Measurements from ENCODE around the gene PRKG2. TPM values are rescaled to one million over a fixed set of nuclear protein-coding genes. Genes with fewer than 3 reads are reported as not detected.

PRKG2 gene
- total and polyA plus RNA-seq, 4 donors: 3.3 to 7.2 (median 4.2) TPM

DNA sequence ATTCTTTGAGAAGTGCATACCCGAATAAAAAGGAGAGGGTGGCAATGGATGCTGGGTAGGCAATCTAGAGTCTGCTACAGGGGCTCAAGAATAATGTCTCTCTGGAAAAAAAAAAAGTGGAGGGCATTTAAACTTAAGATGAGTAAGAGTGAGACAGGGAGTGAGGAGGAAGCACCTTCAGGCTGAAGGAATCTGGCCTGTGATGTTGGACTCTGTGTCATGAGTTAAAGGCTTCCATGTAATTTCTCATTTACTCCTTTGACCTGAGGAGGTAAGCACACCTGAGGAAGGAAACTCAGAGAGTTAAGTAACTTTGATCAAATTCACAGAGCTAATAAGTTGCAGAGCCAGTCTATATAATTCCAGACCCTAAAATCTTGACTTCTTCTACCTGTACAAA lies 3.2 kb upstream of the PRKG2 start:
- no peaks in the 10 kb centered on the region for H3K36me3 ChIP-seq (ENCODE audit: control insufficient read depth, insufficient read depth, low read length)
- no peak overlapping the region for H3K4me3 ChIP-seq (ENCODE audit: low read depth, low read length)
- no CpG with 5 or more reads among the region's 1 CpG for WGBS (ENCODE audit: insufficient coverage)
- H3K27ac ChIP-seq (ENCODE audit: low read depth, low read length): no peak overlapping the region
- H3K9me3 ChIP-seq (ENCODE audit: control insufficient read depth, insufficient read depth, low read length): no peaks in the 10 kb centered on the region
- H3K27me3 ChIP-seq (ENCODE audit: control insufficient read depth, insufficient read depth, low read length): peaks cover 20% of the 10 kb centered on the region
- DNase-seq (ENCODE audit: low read depth in 4 of 6, low spot score in 6 of 6): no peak
- H3K4me1 ChIP-seq (ENCODE audit: control insufficient read depth, insufficient read depth, low read length): peaks cover 12% of the 10 kb centered on the region

DNA sequence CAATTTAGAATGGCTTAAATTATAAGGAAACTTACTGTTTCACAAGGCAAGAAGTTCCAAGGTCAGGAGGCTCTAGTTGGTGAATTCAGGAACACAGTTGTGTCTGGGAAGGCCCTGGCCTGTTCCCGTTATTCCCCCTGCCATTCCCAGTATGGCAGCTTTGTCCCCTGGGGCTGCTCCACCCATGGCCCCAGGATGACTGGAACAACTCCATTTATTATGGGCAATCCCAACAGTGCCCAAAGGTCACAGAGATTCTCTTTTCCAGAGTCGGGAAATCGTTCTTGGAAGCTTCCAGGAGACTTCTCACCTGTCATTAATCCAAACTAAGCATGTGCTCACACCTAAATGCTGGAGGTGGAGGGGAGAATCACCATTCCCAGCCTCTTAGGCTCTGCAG lies 2.8 kb upstream of the PRKG2 start:
- Histone ChIP-seq H3K4me1 (ENCODE audit: control insufficient read depth, insufficient read depth, low read length) (peaks cover 12% of the 10 kb centered on the region), H3K36me3 (ENCODE audit: control insufficient read depth, insufficient read depth, low read length) (no peaks in the 10 kb centered on the region), H3K27me3 (ENCODE audit: control insufficient read depth, insufficient read depth, low read length) (peaks cover 24% of the 10 kb centered on the region), H3K4me3 (ENCODE audit: low read depth, low read length) (no peak overlapping the region), H3K27ac (ENCODE audit: low read depth, low read length) (no peak overlapping the region), H3K9me3 (ENCODE audit: control insufficient read depth, insufficient read depth, low read length) (no peaks in the 10 kb centered on the region)
- WGBS (ENCODE audit: insufficient coverage): 91% methylated on average over 1 of the region's 3 CpGs
- no peak for DNase-seq (ENCODE audit: low read depth in 4 of 6, low spot score in 6 of 6)

DNA sequence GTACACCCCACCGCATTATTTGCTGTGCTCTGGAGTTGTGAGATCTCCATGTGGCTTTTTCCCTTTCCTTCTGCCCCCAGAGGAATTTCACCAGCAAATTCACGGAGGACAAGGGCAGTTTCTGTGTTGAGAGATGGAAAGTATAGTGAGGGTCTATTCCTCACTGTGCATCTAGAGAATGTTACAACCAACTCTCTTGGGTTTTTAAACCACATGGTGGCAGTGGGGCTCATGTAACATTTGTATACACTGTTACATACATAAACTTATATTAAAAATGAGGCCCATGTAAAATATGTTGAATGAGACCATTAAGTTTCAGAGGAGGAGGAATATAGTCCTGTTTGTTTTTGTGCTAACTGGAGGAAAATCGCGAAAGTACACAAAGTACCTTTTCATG lies 909 bp upstream of the PRKG2 start:
- WGBS (ENCODE audit: insufficient coverage): no CpG with 5 or more reads among the region's 4 CpGs
- H3K4me1 ChIP-seq (ENCODE audit: control insufficient read depth, insufficient read depth, low read length): peaks cover 12% of the 10 kb centered on the region
- H3K27ac ChIP-seq (ENCODE audit: low read depth, low read length): no peak overlapping the region
- H3K27me3 ChIP-seq (ENCODE audit: control insufficient read depth, insufficient read depth, low read length): peaks cover 26% of the 10 kb centered on the region
- peak in 2 of 6 donors; percentile 31 to 72 for DNase-seq (ENCODE audit: low read depth in 4 of 6, low spot score in 6 of 6)
- H3K4me3 ChIP-seq (ENCODE audit: low read depth, low read length): peak overlapping the region; percentile 36
- H3K9me3 ChIP-seq (ENCODE audit: control insufficient read depth, insufficient read depth, low read length): no peaks in the 10 kb centered on the region
- H3K36me3 ChIP-seq (ENCODE audit: control insufficient read depth, insufficient read depth, low read length): no peaks in the 10 kb centered on the region

DNA sequence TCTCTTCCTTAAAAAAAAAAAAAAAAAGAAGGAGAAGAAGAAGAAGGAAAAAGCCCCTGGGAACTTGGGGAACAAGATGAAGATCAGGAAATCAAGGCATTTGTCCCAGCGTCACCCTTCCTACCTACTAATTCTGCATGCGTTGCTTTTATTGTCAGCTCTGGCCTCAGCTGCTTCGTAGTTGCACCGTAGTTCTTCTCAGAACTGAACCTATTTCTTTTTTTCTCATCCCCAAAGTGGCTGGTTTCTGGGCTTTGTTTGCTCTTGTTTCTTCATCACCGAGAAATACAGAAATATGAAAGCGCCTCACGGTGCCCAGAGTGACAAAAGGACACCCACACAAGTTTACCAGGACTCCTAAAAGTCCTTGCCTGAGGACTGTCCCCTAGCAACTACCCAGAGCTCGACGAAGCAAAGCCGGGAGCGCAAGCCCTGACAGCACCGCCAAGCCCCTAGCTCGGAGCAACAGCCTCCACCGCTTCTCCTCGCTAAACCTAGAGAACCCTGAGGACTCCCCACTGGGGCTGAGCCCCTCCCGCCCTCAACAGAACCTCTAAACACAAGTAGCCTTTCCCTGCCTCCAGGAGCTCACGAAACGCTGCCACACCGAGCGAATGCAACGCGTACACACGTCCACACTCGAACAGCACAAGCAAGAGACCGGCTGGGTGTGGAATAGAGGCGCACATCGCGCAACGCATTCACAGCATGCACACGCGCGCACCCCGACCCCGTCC lies 710 bp downstream of the PRKG2 start:
- Histone ChIP-seq H3K9me3 (ENCODE audit: control insufficient read depth, insufficient read depth, low read length) (peaks cover 2% of the 10 kb centered on the region), H3K4me1 (ENCODE audit: control insufficient read depth, insufficient read depth, low read length) (peaks cover 12% of the 10 kb centered on the region), H3K27ac (ENCODE audit: low read depth, low read length) (no peak overlapping the region), H3K27me3 (ENCODE audit: control insufficient read depth, insufficient read depth, low read length) (peaks cover 26% of the 10 kb centered on the region), H3K36me3 (ENCODE audit: control insufficient read depth, insufficient read depth, low read length) (no peaks in the 10 kb centered on the region), H3K4me3 (ENCODE audit: low read depth, low read length) (peak overlapping the region; percentile 36)
- WGBS (ENCODE audit: insufficient coverage): under 1% methylated on average over 30 of the region's 34 CpGs
- DNase-seq (ENCODE audit: low read depth in 4 of 6, low spot score in 6 of 6): peak in 4 of 6 donors; percentile 23 to 76 (median 49)

DNA sequence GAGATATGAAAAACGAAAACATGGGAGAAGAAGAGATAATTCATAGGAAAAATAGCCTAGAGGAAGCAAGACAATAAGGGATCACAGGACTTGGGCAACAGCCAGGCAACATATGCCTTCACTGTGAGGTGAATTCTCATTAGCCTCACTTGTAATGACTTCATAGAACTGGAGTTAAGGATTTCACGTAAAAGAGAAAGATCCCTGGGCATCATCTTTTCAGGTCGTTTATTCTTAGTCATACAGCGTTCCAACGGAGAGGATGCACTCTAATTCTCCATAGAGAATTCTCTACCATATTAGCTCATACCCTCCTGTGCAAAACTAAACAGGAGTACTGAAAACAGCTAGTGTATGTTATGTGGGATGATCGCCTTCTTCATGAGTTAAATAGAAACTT lies 1.4 kb downstream of the PRKG2 start:
- peak in 2 of 6 donors; percentile 30 to 34 for DNase-seq (ENCODE audit: low read depth in 4 of 6, low spot score in 6 of 6)
- Histone ChIP-seq H3K4me1 (ENCODE audit: control insufficient read depth, insufficient read depth, low read length) (peaks cover 12% of the 10 kb centered on the region), H3K4me3 (ENCODE audit: low read depth, low read length) (no peak overlapping the region), H3K27ac (ENCODE audit: low read depth, low read length) (no peak overlapping the region), H3K36me3 (ENCODE audit: control insufficient read depth, insufficient read depth, low read length) (no peaks in the 10 kb centered on the region), H3K9me3 (ENCODE audit: control insufficient read depth, insufficient read depth, low read length) (peaks cover 2% of the 10 kb centered on the region), H3K27me3 (ENCODE audit: control insufficient read depth, insufficient read depth, low read length) (peaks cover 26% of the 10 kb centered on the region)
- 100% methylated on average over 1 of the region's 6 CpGs for WGBS (ENCODE audit: insufficient coverage)

DNA sequence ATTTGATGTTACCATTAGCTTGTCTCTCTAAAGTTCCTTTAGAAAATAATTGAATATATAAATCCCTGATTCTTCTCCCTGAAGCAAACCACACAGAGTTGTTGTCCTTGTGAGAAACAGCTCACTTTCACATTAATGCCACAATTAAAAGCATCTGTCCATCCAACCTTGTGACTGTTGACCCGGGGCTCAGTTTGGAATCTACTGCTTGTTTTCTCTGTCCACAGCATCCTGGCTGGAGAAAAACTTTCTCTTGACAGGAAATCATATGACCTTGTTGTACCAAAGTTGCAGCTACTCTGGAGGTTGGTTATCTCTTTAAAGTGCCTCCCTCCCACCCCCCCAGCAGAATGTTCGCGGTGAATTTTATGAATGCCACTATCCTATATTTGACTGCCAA lies 3.1 kb downstream of the PRKG2 start:
- peaks cover 2% of the 10 kb centered on the region for H3K9me3 ChIP-seq (ENCODE audit: control insufficient read depth, insufficient read depth, low read length)
- no CpG with 5 or more reads among the region's 3 CpGs for WGBS (ENCODE audit: insufficient coverage)
- H3K4me3 ChIP-seq (ENCODE audit: low read depth, low read length): no peak overlapping the region
- no peaks in the 10 kb centered on the region for H3K36me3 ChIP-seq (ENCODE audit: control insufficient read depth, insufficient read depth, low read length)
- no peak overlapping the region for H3K27ac ChIP-seq (ENCODE audit: low read depth, low read length)
- DNase-seq (ENCODE audit: low read depth in 4 of 6, low spot score in 6 of 6): no peak
- H3K4me1 ChIP-seq (ENCODE audit: control insufficient read depth, insufficient read depth, low read length): peaks cover 12% of the 10 kb centered on the region
- H3K27me3 ChIP-seq (ENCODE audit: control insufficient read depth, insufficient read depth, low read length): peaks cover 26% of the 10 kb centered on the region

DNA sequence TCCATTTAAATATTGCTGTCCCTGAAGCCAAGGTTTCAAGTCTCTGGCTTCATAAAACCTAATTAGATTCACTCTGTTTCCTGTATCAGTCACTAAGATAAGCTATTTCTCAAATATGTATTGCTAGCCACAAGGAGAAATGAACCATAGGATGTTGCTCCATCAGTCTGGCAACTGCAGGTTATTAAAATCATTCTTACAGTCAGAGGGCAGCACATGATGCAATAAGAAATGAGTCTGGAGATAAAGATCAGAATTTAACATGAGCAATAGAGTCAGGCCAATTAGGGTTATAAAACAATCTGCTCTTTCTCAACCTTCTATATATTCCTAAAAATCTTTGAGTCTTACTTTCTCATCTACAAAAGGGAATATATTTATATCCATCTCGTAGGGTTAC lies 7.2 kb downstream of the PRKG2 start:
- no peak overlapping the region for H3K4me3 ChIP-seq (ENCODE audit: low read depth, low read length)
- no peak overlapping the region for H3K27ac ChIP-seq (ENCODE audit: low read depth, low read length)
- peak in 1 of 6 donors; percentile 44 for DNase-seq (ENCODE audit: low read depth in 4 of 6, low spot score in 6 of 6)
- H3K4me1 ChIP-seq (ENCODE audit: control insufficient read depth, insufficient read depth, low read length): no peaks in the 10 kb centered on the region
- H3K36me3 ChIP-seq (ENCODE audit: control insufficient read depth, insufficient read depth, low read length): no peaks in the 10 kb centered on the region
- peaks cover 2% of the 10 kb centered on the region for H3K27me3 ChIP-seq (ENCODE audit: control insufficient read depth, insufficient read depth, low read length)
- no CpG with 5 or more reads among the region's 1 CpG for WGBS (ENCODE audit: insufficient coverage)
- H3K9me3 ChIP-seq (ENCODE audit: control insufficient read depth, insufficient read depth, low read length): peaks cover 2% of the 10 kb centered on the region

DNA sequence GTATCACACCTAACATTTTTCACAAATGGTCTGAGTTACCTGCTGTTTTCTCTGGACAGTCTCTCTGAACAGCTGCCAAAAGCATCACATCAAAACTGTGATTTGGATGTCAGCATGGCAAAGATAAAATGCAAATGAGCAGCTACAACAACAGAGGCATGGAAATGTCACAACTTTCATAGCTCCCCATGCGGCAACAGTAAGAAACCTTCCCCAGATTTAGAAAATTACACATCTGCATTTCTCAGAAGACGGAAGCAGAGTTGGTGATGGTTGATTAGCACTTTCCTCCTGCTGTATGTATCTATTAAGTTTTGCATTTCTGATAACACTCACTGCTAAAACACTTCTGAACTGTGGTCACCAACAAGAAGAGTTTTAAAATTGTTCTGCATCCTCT lies 9.7 kb downstream of the PRKG2 start:
- no peak overlapping the region for H3K27ac ChIP-seq (ENCODE audit: low read depth, low read length)
- peaks cover 2% of the 10 kb centered on the region for H3K9me3 ChIP-seq (ENCODE audit: control insufficient read depth, insufficient read depth, low read length)
- no peak overlapping the region for H3K4me3 ChIP-seq (ENCODE audit: low read depth, low read length)
- DNase-seq (ENCODE audit: low read depth in 4 of 6, low spot score in 6 of 6): no peak
- WGBS (ENCODE audit: insufficient coverage): no CpG with 5 or more reads among the region's 2 CpGs
- H3K4me1 ChIP-seq (ENCODE audit: control insufficient read depth, insufficient read depth, low read length): no peaks in the 10 kb centered on the region
- H3K36me3 ChIP-seq (ENCODE audit: control insufficient read depth, insufficient read depth, low read length): no peaks in the 10 kb centered on the region
- no peaks in the 10 kb centered on the region for H3K27me3 ChIP-seq (ENCODE audit: control insufficient read depth, insufficient read depth, low read length)

DNA sequence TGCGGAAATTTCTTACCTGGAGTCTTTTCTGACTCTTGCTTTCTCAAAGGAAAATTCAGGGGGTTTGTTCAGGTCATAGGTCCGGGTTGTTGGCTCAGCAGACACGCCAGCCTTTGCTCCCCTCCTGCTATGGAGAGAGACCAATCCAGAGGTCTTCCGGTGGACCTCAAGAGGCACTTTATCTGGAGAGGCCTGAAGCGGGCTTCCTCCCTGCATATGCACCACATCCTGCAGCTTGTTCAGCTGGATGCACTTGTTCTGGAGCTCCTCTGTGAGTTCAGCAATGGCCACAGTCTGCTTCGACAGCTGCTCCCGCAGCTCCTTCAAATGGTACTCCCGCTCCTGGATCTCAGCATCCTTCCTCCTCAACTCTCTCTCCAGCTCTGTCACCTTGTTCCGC lies 10.5 kb downstream of the PRKG2 start:
- no peak for DNase-seq (ENCODE audit: low read depth in 4 of 6, low spot score in 6 of 6)
- WGBS (ENCODE audit: insufficient coverage): 76% methylated on average over 6 of the region's 9 CpGs
- Histone ChIP-seq H3K4me1 (ENCODE audit: control insufficient read depth, insufficient read depth, low read length) (no peaks in the 10 kb centered on the region), H3K9me3 (ENCODE audit: control insufficient read depth, insufficient read depth, low read length) (no peaks in the 10 kb centered on the region), H3K27me3 (ENCODE audit: control insufficient read depth, insufficient read depth, low read length) (no peaks in the 10 kb centered on the region), H3K4me3 (ENCODE audit: low read depth, low read length) (no peak overlapping the region), H3K36me3 (ENCODE audit: control insufficient read depth, insufficient read depth, low read length) (no peaks in the 10 kb centered on the region), H3K27ac (ENCODE audit: low read depth, low read length) (no peak overlapping the region)

DNA sequence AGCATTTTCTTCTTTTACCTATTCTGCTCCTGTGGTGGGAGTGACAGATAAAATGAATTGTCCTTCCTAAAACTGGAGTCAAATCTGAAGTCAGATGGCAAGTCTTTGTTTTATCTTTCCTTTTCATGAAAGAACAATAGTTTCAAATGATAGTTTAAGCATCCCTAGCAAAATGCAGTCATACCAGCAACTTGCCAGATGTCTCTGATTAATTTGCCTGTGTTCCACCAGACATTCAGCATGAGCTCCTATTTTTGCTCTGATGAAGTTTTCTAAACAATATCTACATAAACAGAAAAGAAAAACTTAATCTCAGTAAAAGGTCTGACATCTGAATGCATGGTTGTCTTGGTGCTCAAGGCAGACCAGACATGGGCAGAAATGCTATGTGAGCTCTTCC lies 15.2 kb downstream of the PRKG2 start:
- Histone ChIP-seq H3K27me3 (ENCODE audit: control insufficient read depth, insufficient read depth, low read length) (no peaks in the 10 kb centered on the region), H3K27ac (ENCODE audit: low read depth, low read length) (no peak overlapping the region), H3K9me3 (ENCODE audit: control insufficient read depth, insufficient read depth, low read length) (no peaks in the 10 kb centered on the region), H3K36me3 (ENCODE audit: control insufficient read depth, insufficient read depth, low read length) (no peaks in the 10 kb centered on the region), H3K4me3 (ENCODE audit: low read depth, low read length) (no peak overlapping the region), H3K4me1 (ENCODE audit: control insufficient read depth, insufficient read depth, low read length) (peaks cover 4% of the 10 kb centered on the region)
- DNase-seq (ENCODE audit: low read depth in 4 of 6, low spot score in 6 of 6): no peak
